DMS153 treated with DMSO at 0.1 percent for 48 hours (cell line): ENCODE measurements around the gene ZFP62.
"Not testable (repeated sequence)": the region's sequence is repeated elsewhere in the genome, so short reads cannot be mapped to it uniquely, and the experiment has no call there.

Experiments used
- DNase-seq: peaks from one replicate; lab custom pipeline; 2025; ENCODE audit not compliant: unreplicated experiment; lab: John Stamatoyannopoulos, UW

ZFP62 gene

GRCh38 chr5:180860887-180861822 is at the start of gene ZFP62:
Gene ZFP62 (minus strand): TSS chr5:180861276. CDS start chr5:180861219, 57 bp downstream.
- peak; percentile 71 for DNase-seq

GRCh38 chr5:180910735-180911134 is 49.7 kb upstream of the ZFP62 start:
- no peak for DNase-seq

GRCh38 chr5:180910182-180910581 is 49.1 kb upstream of the ZFP62 start:
- no peak for DNase-seq

- DNase-seq: no peak
Observed at GRCh38 chr5:180909782-180910181, 48.7 kb upstream of the ZFP62 start.

- no peak for DNase-seq
Observed at GRCh38 chr5:180908998-180909731, 48.1 kb upstream of the ZFP62 start.

- DNase-seq: no peak
Observed at GRCh38 chr5:180908400-180908799, 47.3 kb upstream of the ZFP62 start.

- no peak for DNase-seq
Observed at GRCh38 chr5:180901319-180902009, 40.4 kb upstream of the ZFP62 start.

GRCh38 chr5:180900178-180900577 is 39.1 kb upstream of the ZFP62 start:
- no peak for DNase-seq

- no peak for DNase-seq
Observed at GRCh38 chr5:180898621-180899246, 37.7 kb upstream of the ZFP62 start, which contains the start of gene BTNL8. Gene BTNL8 (plus strand): TSS chr5:180899159. CDS start chr5:180899311, 152 bp downstream.

GRCh38 chr5:180895330-180895729 is 34.3 kb upstream of the ZFP62 start:
- not testable (repeated sequence) for DNase-seq

- no peak for DNase-seq
Observed at GRCh38 chr5:180889381-180889780, 28.3 kb upstream of the ZFP62 start.

GRCh38 chr5:180885845-180886529 is 24.9 kb upstream of the ZFP62 start:
- DNase-seq: not testable (repeated sequence)

- DNase-seq: no peak
Observed at GRCh38 chr5:180875860-180876426, 14.9 kb upstream of the ZFP62 start.

- no peak for DNase-seq
Observed at GRCh38 chr5:180874804-180875582, 13.9 kb upstream of the ZFP62 start.

GRCh38 chr5:180873615-180874520 is 12.8 kb upstream of the ZFP62 start:
- no peak for DNase-seq

- no peak for DNase-seq
Observed at GRCh38 chr5:180872419-180872818, 11.3 kb upstream of the ZFP62 start.

- DNase-seq: no peak
Observed at GRCh38 chr5:180870276-180871068, 9.4 kb upstream of the ZFP62 start.
